HG03342 (cell line): ENCODE measurements around the gene ANP32E.
A peak's percentile ranks its signal among the peaks of the same experiment; 100 is the strongest.
"Not testable (repeated sequence)": the region's sequence is repeated elsewhere in the genome, so short reads cannot be mapped to it uniquely, and the experiment has no call there.

ENCODE experiments used
- ATAC-seq: cut with Tn5 transposase; IDR thresholded peaks from one replicate; pipeline ENCODE4 v1.9.1; 2021; ENCODE audit warnings: mild to moderate bottlenecking, moderate library complexity; ENCODE audit not compliant: unreplicated experiment

ANP32E gene

GRCh38 chr1:150214099-150214756 lies 21.7 kb downstream of the ANP32E start:
- not testable (repeated sequence) for ATAC-seq

- ATAC-seq = peak; percentile 90
Observed at GRCh38 chr1:150213170-150214098, 22.5 kb downstream of the ANP32E start.

- no peak for ATAC-seq
Observed at GRCh38 chr1:150212070-150212469, 23.8 kb downstream of the ANP32E start.

GRCh38 chr1:150210706-150211105 lies 25.2 kb downstream of the ANP32E start:
- ATAC-seq = no peak

GRCh38 chr1:150210091-150210490 lies 25.8 kb downstream of the ANP32E start:
- no peak for ATAC-seq

- not testable (repeated sequence) for ATAC-seq
Observed at GRCh38 chr1:150208460-150208859, 27.5 kb downstream of the ANP32E start.

GRCh38 chr1:150207281-150207971 lies 28.5 kb downstream of the ANP32E start:
- no peak for ATAC-seq

- ATAC-seq = no peak
Observed at GRCh38 chr1:150196417-150196816, 39.5 kb downstream of the ANP32E start.

GRCh38 chr1:150194381-150195031 lies 41.4 kb downstream of the ANP32E start:
- ATAC-seq = no peak

- ATAC-seq = no peak
Observed at GRCh38 chr1:150192012-150192411, 43.9 kb downstream of the ANP32E start.

GRCh38 chr1:150187560-150187931 lies 48.4 kb downstream of the ANP32E start:
- ATAC-seq = no peak

GRCh38 chr1:150186789-150187559 lies 48.9 kb downstream of the ANP32E start:
- ATAC-seq = no peak

GRCh38 chr1:150186438-150186788 lies 49.5 kb downstream of the ANP32E start:
- not testable (repeated sequence) for ATAC-seq

GRCh38 chr1:150185481-150185880 lies 50.4 kb downstream of the ANP32E start:
- ATAC-seq = no peak

- no peak for ATAC-seq
Observed at GRCh38 chr1:150183061-150183460, 52.9 kb downstream of the ANP32E start.

GRCh38 chr1:150182247-150182646 lies 53.7 kb downstream of the ANP32E start:
- no peak for ATAC-seq

GRCh38 chr1:150180474-150180873 lies 55.4 kb downstream of the ANP32E start:
- no peak for ATAC-seq

- no peak for ATAC-seq
Observed at GRCh38 chr1:150179867-150180266, 56.0 kb downstream of the ANP32E start.

GRCh38 chr1:150178548-150178947 lies 57.4 kb downstream of the ANP32E start:
- no peak for ATAC-seq

GRCh38 chr1:150176593-150176992 lies 59.3 kb downstream of the ANP32E start:
- no peak for ATAC-seq
